ENCODE results near the gene PM20D2.

PM20D2 gene

GRCh38 chr6:89180971-89181370, 35.1 kb downstream of the PM20D2 start:
- TF ChIP-seq EZH2phosphoT487 (IDR thresholded peaks at IDR 0.05; ENCODE audit: borderline replicate concordance, low read length), result no peak
- TF ChIP-seq CTCF (IDR thresholded peaks at IDR 0.05; ENCODE audit: low read depth, low read length, poor library complexity, severe bottlenecking), result no peak
- no peaks in the 10 kb centered on the region for H3K9me3 ChIP-seq (ENCODE audit: control insufficient read depth, insufficient read depth, low read length)

GRCh38 chr6:89183294-89183693, 37.4 kb downstream of the PM20D2 start:
- H3K9me3 ChIP-seq (ENCODE audit: control insufficient read depth, insufficient read depth, low read length), result no peaks in the 10 kb centered on the region
- no peak overlapping the region for H3K27ac ChIP-seq (ENCODE audit: low read depth, low read length)
- no peaks in the 10 kb centered on the region for H3K4me1 ChIP-seq (ENCODE audit: control insufficient read depth, low read length)

More at GRCh38 chr6:89180971-89181370, 35.1 kb downstream of the PM20D2 start:
- Histone ChIP-seq H3K4me3 (ENCODE audit: low read length) (no peak overlapping the region), H3K4me2 (ENCODE audit: low read length) (no peak overlapping the region), H3K27ac (ENCODE audit: low read depth, low read length) (no peak overlapping the region), H3K9me2 (replicated peaks; ENCODE audit: control insufficient read depth, low read length) (no peaks in the 10 kb centered on the region), H4K20me1 (ENCODE audit: control insufficient read depth, insufficient read depth, low read depth, low read length) (no peaks in the 10 kb centered on the region), H3F3A (ENCODE audit: control insufficient read depth, insufficient read depth) (no peaks in the 10 kb centered on the region), H3K79me2 (ENCODE audit: control insufficient read depth, low read length) (no peaks in the 10 kb centered on the region), H3K36me3 (ENCODE audit: control insufficient read depth, low read length) (no peaks in the 10 kb centered on the region), H3K27me3 (ENCODE audit: control insufficient read depth, low read length) (peaks cover 9% of the 10 kb centered on the region; the same call in 1 of the 2 replicates), H3K4me1 (ENCODE audit: control insufficient read depth, low read length) (no peaks in the 10 kb centered on the region)

GRCh38 chr6:89184344-89184743, 38.5 kb downstream of the PM20D2 start:
- no peaks in the 10 kb centered on the region for H3K36me3 ChIP-seq (ENCODE audit: control insufficient read depth, low read length)
- H3K79me2 ChIP-seq (ENCODE audit: control insufficient read depth, low read length), result no peaks in the 10 kb centered on the region
- no peak for TF ChIP-seq EZH2phosphoT487 (IDR thresholded peaks at IDR 0.05; ENCODE audit: borderline replicate concordance, low read length)
- TF ChIP-seq CTCF (IDR thresholded peaks at IDR 0.05; ENCODE audit: low read depth, low read length, poor library complexity, severe bottlenecking), result no peak
- no peak overlapping the region for H3K4me3 ChIP-seq (ENCODE audit: low read length)
- H3K9me3 ChIP-seq (ENCODE audit: control insufficient read depth, insufficient read depth, low read length), result no peaks in the 10 kb centered on the region
- H3K27me3 ChIP-seq (ENCODE audit: control insufficient read depth, low read length), result peaks cover 17% of the 10 kb centered on the region; the same call in 1 of the 2 replicates
- H3K4me2 ChIP-seq (ENCODE audit: low read length), result no peak overlapping the region
- H3K9me2 ChIP-seq (replicated peaks; ENCODE audit: control insufficient read depth, low read length), result no peaks in the 10 kb centered on the region
- no peak overlapping the region for H3K27ac ChIP-seq (ENCODE audit: low read depth, low read length)
- no peaks in the 10 kb centered on the region for H3F3A ChIP-seq (ENCODE audit: control insufficient read depth, insufficient read depth)
- H3K4me1 ChIP-seq (ENCODE audit: control insufficient read depth, low read length), result no peaks in the 10 kb centered on the region
- H4K20me1 ChIP-seq (ENCODE audit: control insufficient read depth, insufficient read depth, low read depth, low read length), result no peaks in the 10 kb centered on the region

More at GRCh38 chr6:89183294-89183693, 37.4 kb downstream of the PM20D2 start:
- Histone ChIP-seq H4K20me1 (ENCODE audit: control insufficient read depth, insufficient read depth, low read depth, low read length) (no peaks in the 10 kb centered on the region), H3K4me3 (ENCODE audit: low read length) (no peak overlapping the region), H3K9me2 (replicated peaks; ENCODE audit: control insufficient read depth, low read length) (no peaks in the 10 kb centered on the region), H3K27me3 (ENCODE audit: control insufficient read depth, low read length) (peaks cover 17% of the 10 kb centered on the region; the same call in 1 of the 2 replicates), H3K36me3 (ENCODE audit: control insufficient read depth, low read length) (no peaks in the 10 kb centered on the region), H3F3A (ENCODE audit: control insufficient read depth, insufficient read depth) (no peaks in the 10 kb centered on the region), H3K4me2 (ENCODE audit: low read length) (no peak overlapping the region), H3K79me2 (ENCODE audit: control insufficient read depth, low read length) (no peaks in the 10 kb centered on the region)
- no peak for TF ChIP-seq EZH2phosphoT487 (IDR thresholded peaks at IDR 0.05; ENCODE audit: borderline replicate concordance, low read length)
- no peak for TF ChIP-seq CTCF (IDR thresholded peaks at IDR 0.05; ENCODE audit: low read depth, low read length, poor library complexity, severe bottlenecking)

Measured in DOHH2 (cell line).